DOHH2 (cell line): ENCODE measurements around the gene FAIM2.

Experiments used
- H3F3A ChIP-seq: fragments of 200-600 bp; sonication (generic), shearing (Covaris generic); 2 replicates; pipeline ENCODE4 v1.6.0; 2016; ENCODE audit warnings: antibody characterized with exemption, mild to moderate bottlenecking; ENCODE audit not compliant: control insufficient read depth, insufficient read depth
- H3K27ac ChIP-seq: fragments of 200-600 bp; sonication (generic); 2 replicates; pipeline ENCODE4 v1.5.1; 2014; ENCODE audit warnings: low read depth, mild to moderate bottlenecking, low read length, moderate library complexity
- H3K27me3 ChIP-seq: fragments of 200-600 bp; sonication (generic); 2 replicates; pipeline ENCODE4 v1.6.1; 2014; ENCODE audit warnings: mild to moderate bottlenecking, low read length, mixed read lengths; ENCODE audit not compliant: control insufficient read depth
- H3K36me3 ChIP-seq: fragments of 200-600 bp; sonication (generic); 2 replicates; pipeline ENCODE4 v1.6.1; 2014; ENCODE audit warnings: mild to moderate bottlenecking, low read length, moderate library complexity, mixed read lengths; ENCODE audit not compliant: control insufficient read depth
- H3K4me1 ChIP-seq: fragments of 200-600 bp; sonication (generic); 2 replicates; pipeline ENCODE4 v1.6.1; 2014; ENCODE audit warnings: mild to moderate bottlenecking, low read length, mixed read lengths; ENCODE audit not compliant: control insufficient read depth
- H3K4me2 ChIP-seq: fragments of 200-600 bp; sonication (generic); 2 replicates; pipeline ENCODE4 v1.6.0; 2014; ENCODE audit warnings: mild to moderate bottlenecking, low read length, moderate library complexity
- H3K4me3 ChIP-seq: fragments of 200-600 bp; sonication (generic); 2 replicates; pipeline ENCODE4 v1.5.1; 2014; ENCODE audit warnings: mild to moderate bottlenecking, low read length, mixed read lengths
- H3K79me2 ChIP-seq: fragments of 200-600 bp; sonication (generic); 2 replicates; pipeline ENCODE4 v1.6.1; 2014; ENCODE audit warnings: mild to moderate bottlenecking, low read length, mixed read lengths; ENCODE audit not compliant: control insufficient read depth
- H3K9me2 ChIP-seq: fragments of 200-600 bp; sonication (generic); replicated peaks from 2 replicates; pipeline ENCODE4 v1.6.1; 2014; ENCODE audit warnings: mild to moderate bottlenecking, low read length, mixed read lengths; ENCODE audit not compliant: control insufficient read depth
- H3K9me3 ChIP-seq: fragments of 200-600 bp; sonication (generic); 2 replicates; pipeline ENCODE4 v1.6.1; 2014; ENCODE audit warnings: antibody characterized with exemption, low read length, mixed read lengths; ENCODE audit not compliant: control insufficient read depth, insufficient read depth
- H4K20me1 ChIP-seq: fragments of 200-600 bp; sonication (generic); 2 replicates; pipeline ENCODE4 v1.6.0; 2014; ENCODE audit warnings: low read depth, mild to moderate bottlenecking, antibody characterized with exemption, low read length, moderate library complexity; ENCODE audit not compliant: control insufficient read depth, insufficient read depth
- CTCF ChIP-seq: fragments of 200-600 bp; sonication (generic); IDR thresholded peaks from one replicate; pipeline ENCODE4 v1.5.1; 2014; ENCODE audit warnings: antibody characterized with exemption, mild to moderate bottlenecking, low read depth, low read length; ENCODE audit not compliant: poor library complexity, severe bottlenecking
- EZH2phosphoT487 ChIP-seq: fragments of 200-600 bp; sonication (generic); IDR thresholded peaks from 2 replicates; pipeline ENCODE4 v1.6.1; 2017; ENCODE audit warnings: borderline replicate concordance, mild to moderate bottlenecking, antibody characterized with exemption, low read length, moderate library complexity, mixed read lengths

Gene FAIM2

GRCh38 chr12:49854976-49855375, 48.7 kb downstream of the FAIM2 start:
- Histone ChIP-seq H3K4me2 (no peak overlapping the region), H3K36me3 (no peaks in the 10 kb centered on the region), H3K9me3 (no peaks in the 10 kb centered on the region), H3F3A (no peaks in the 10 kb centered on the region), H3K79me2 (no peaks in the 10 kb centered on the region), H3K9me2 (no peaks in the 10 kb centered on the region), H3K27ac (no peak overlapping the region), H3K4me3 (no peak overlapping the region), H3K4me1 (no peaks in the 10 kb centered on the region), H4K20me1 (no peaks in the 10 kb centered on the region), H3K27me3 (peaks cover 10% of the 10 kb centered on the region)
- no peak for TF ChIP-seq EZH2phosphoT487
- TF ChIP-seq CTCF: no peak

- Histone ChIP-seq H3K79me2 (no peaks in the 10 kb centered on the region), H3K36me3 (no peaks in the 10 kb centered on the region), H3K4me2 (no peak overlapping the region), H3F3A (no peaks in the 10 kb centered on the region), H4K20me1 (no peaks in the 10 kb centered on the region), H3K27ac (no peak overlapping the region), H3K9me2 (no peaks in the 10 kb centered on the region), H3K27me3 (peaks cover 18% of the 10 kb centered on the region), H3K4me3 (no peak overlapping the region), H3K9me3 (no peaks in the 10 kb centered on the region), H3K4me1 (no peaks in the 10 kb centered on the region)
- no peak for TF ChIP-seq EZH2phosphoT487
- TF ChIP-seq CTCF: no peak
Measured at GRCh38 chr12:49853671-49854070, 50.0 kb downstream of the FAIM2 start.

- Histone ChIP-seq H3F3A (peaks cover 4% of the 10 kb centered on the region; the same call in 1 of the 2 replicates), H3K79me2 (peaks cover 6% of the 10 kb centered on the region), H3K36me3 (peaks cover 5% of the 10 kb centered on the region), H3K4me2 (peak overlapping the region; percentile 38), H3K27me3 (peaks cover 16% of the 10 kb centered on the region), H3K4me1 (peaks cover 20% of the 10 kb centered on the region), H3K27ac (no peak overlapping the region), H3K9me3 (no peaks in the 10 kb centered on the region), H3K4me3 (no peak overlapping the region), H4K20me1 (no peaks in the 10 kb centered on the region), H3K9me2 (no peaks in the 10 kb centered on the region)
- TF ChIP-seq CTCF (no peak), EZH2phosphoT487 (no peak)
Measured at GRCh38 chr12:49847161-49847560, 56.5 kb downstream of the FAIM2 start.
